Activated T-helper 1 cell treated with anti-CD3 and anti-CD28 coated beads, Interleukin-12 subunit alpha, Interleukin-12 subunit beta, Interleukin-2, Interleukin-4 antibody, amounts not matched to agents 30 ng/mL and 10 ng/mL and 1 ng/mL, durations not matched to agents 14 hours and 24 hours and 36 hours (primary cell): ENCODE data around the gene OGG1. TPM values are rescaled to one million over a fixed set of nuclear protein-coding genes. Genes with fewer than 3 reads are reported as not detected.

Experiments
- DNase-seq: peaks from one replicate; pipeline ENCODE4 v3.0.0; 2021; ENCODE audit warnings: low spot score
- H3K27ac Mint-ChIP-seq: one replicate; pipeline ENCODE4 v1.8.0; 2021; ENCODE audit warnings: mild to moderate bottlenecking, mixed read lengths
- H3K27me3 Mint-ChIP-seq: one replicate; pipeline ENCODE4 v1.8.0; 2022; ENCODE audit warnings: mild to moderate bottlenecking, moderate library complexity, mixed read lengths; ENCODE audit not compliant: insufficient read depth
- H3K36me3 Mint-ChIP-seq: one replicate; pipeline ENCODE4 v1.8.0; 2021; ENCODE audit warnings: low read depth, mixed read lengths
- H3K4me1 Mint-ChIP-seq: one replicate; pipeline ENCODE4 v1.8.0; 2021; ENCODE audit warnings: low read depth, mixed read lengths
- H3K4me3 Mint-ChIP-seq: one replicate; pipeline ENCODE4 v1.8.0; 2021; ENCODE audit warnings: mild to moderate bottlenecking, moderate library complexity, mixed read lengths
- H3K9me3 Mint-ChIP-seq: one replicate; pipeline ENCODE4 v1.8.0; 2021; ENCODE audit warnings: mixed read lengths
- intact Hi-C: fragments of 100-400 bp; cut with micrococcal nuclease; formaldehyde crosslinking; loops from one replicate; pipeline ENCODE4 v1.15.1; 2024
- total RNA-seq: library from RNA; stranded (reverse); gene quantifications from 2 replicates; pipeline ENCODE4 v1.2.3, GENCODE V29; 2022

The OGG1 gene
- total RNA-seq, 1 donor from 2014 or later, result 40.2 TPM

DNA sequence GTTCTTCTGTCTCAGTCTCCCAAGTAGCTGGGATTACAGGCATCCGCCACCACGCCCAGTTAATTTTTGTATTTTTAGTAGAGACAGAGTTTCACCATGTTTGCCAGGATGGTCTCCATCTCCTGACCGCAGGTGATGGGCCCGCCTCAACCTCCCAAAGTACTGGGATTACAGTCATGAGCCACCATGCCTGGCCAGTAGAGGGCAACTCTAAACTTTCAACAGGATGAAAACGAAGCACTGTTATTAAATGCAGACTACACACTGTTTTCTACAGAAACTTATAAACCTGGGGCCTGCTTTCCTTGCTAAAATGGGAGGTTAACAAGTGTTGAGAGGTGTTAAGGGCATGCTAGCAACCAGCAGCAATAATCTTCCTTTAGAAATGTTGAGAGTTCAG is 50.8 kb downstream of the OGG1 start:
- peaks cover 28% of the 10 kb centered on the region for H3K4me1 Mint-ChIP-seq

DNA sequence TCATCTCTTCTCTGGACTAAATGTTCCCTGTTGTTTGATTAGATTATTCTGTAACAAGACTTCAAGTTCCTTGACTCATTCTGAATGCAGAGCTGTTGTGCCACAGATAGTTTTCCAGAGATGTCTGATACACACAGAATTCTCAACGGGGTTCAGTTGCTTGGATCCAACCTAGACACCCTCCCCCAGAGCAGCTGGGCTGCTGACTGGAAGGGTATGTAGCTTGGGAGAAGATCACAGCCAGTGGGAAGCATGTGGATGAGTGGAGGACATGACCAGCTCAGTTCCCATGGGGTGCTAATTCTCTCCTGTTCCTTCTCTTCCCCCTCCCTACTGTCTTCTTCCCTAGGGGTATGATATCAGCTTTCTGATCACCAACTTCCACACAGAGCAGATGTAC is 53.7 kb downstream of the OGG1 start:
- Mint-ChIP-seq H3K27ac (no peak overlapping the region), H3K36me3 (peaks cover 52% of the 10 kb centered on the region)

More for the DNA sequence above, 50.8 kb downstream of the OGG1 start:
- DNase-seq, result no peak
- Mint-ChIP-seq H3K9me3 (no peaks in the 10 kb centered on the region), H3K36me3 (peaks cover 57% of the 10 kb centered on the region), H3K27me3 (no peaks in the 10 kb centered on the region), H3K4me3 (no peak overlapping the region), H3K27ac (no peak overlapping the region)
- intact Hi-C loops, result no loop called here

DNA sequence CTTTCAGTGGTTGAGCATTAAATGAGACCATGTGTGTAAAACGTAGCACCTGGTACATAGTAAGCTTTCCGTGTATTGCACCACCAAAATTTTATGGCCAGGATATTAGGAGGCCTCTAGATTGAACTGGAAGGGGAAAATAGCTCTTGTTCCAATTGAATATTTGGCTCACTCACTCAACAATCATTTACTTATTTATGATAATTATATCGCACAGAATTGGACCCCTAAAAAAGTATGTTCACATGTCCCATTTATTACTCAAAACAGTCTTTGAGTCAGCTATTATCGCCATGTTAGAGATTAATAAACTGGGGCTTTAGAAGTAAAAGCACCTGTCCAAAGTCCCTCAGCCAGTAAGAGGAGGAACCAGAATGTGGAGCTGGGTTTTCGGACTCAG is 55.2 kb downstream of the OGG1 start:
- no peak for DNase-seq
- intact Hi-C loops, result no loop called here
- Mint-ChIP-seq H3K9me3 (no peaks in the 10 kb centered on the region), H3K27ac (no peak overlapping the region), H3K36me3 (peaks cover 56% of the 10 kb centered on the region), H3K4me1 (peaks cover 43% of the 10 kb centered on the region), H3K4me3 (no peak overlapping the region), H3K27me3 (no peaks in the 10 kb centered on the region)

More for the DNA sequence above, 53.7 kb downstream of the OGG1 start:
- Mint-ChIP-seq H3K27me3 (no peaks in the 10 kb centered on the region), H3K4me1 (peaks cover 31% of the 10 kb centered on the region), H3K9me3 (no peaks in the 10 kb centered on the region), H3K4me3 (no peak overlapping the region)
- DNase-seq, result no peak
- intact Hi-C loops, result no loop called here

DNA sequence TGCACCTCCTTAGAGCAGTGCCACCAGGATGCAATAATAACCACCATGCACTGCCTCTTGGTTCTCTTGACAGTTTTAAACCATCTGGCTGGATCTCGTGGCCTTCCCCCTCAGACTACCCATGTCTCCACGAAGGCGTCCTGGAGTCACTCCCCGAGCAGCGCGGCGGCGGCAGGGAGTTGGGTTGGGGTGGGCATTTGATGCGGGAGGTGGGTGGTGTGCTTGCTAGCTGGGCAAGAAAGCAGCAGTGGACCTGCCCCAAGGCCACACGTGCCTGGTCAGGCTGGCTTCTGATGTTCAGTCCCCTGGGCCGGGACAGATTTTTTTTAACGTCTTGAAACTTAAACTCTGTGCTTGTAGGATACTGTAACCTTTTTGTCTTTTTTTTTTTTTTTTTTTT is 56.4 kb downstream of the OGG1 start:
- intact Hi-C loops, result no loop called here
- no peak overlapping the region for H3K27ac Mint-ChIP-seq
- H3K4me1 Mint-ChIP-seq, result peaks cover 51% of the 10 kb centered on the region
- no peak for DNase-seq
- H3K36me3 Mint-ChIP-seq, result peaks cover 52% of the 10 kb centered on the region
- no peaks in the 10 kb centered on the region for H3K27me3 Mint-ChIP-seq
- no peak overlapping the region for H3K4me3 Mint-ChIP-seq
- H3K9me3 Mint-ChIP-seq, result no peaks in the 10 kb centered on the region

Other genes starting within 250 kb of the OGG1 start
- not detected in 2 replicates for gene LHFPL4, start 196.1 kb upstream of the OGG1 start, total RNA-seq
- 42.9 and 46.9 TPM in 2 replicates for gene MTMR14, start 100.4 kb upstream of the OGG1 start, total RNA-seq
- gene CPNE9, start 46.1 kb upstream of the OGG1 start, total RNA-seq, result 0.93 TPM in 1 of 2 replicates, not detected in the other
- 44.6 and 45.9 TPM in 2 replicates for gene BRPF1, start 18.2 kb upstream of the OGG1 start, total RNA-seq
- 55.0 and 57.8 TPM in 2 replicates for gene CAMK1, start 20.0 kb downstream of the OGG1 start, total RNA-seq
- gene TADA3, start 42.5 kb downstream of the OGG1 start, total RNA-seq, result 63.4 and 63.6 TPM in 2 replicates
- gene ARPC4, start 43.1 kb downstream of the OGG1 start, total RNA-seq, result 268 and 273 TPM in 2 replicates
- 26.5 and 33.6 TPM in 2 replicates for gene TTLL3, start 60.3 kb downstream of the OGG1 start, total RNA-seq
- 79.2 and 79.5 TPM in 2 replicates for gene RPUSD3, start 94.1 kb downstream of the OGG1 start, total RNA-seq
- gene CIDEC, start 130.3 kb downstream of the OGG1 start, total RNA-seq, result not detected in 2 replicates
- 42.4 and 46.3 TPM in 2 replicates for gene JAGN1, start 140.7 kb downstream of the OGG1 start, total RNA-seq
- 3.2 and 3.5 TPM in 2 replicates for gene IL17RE, start 152.9 kb downstream of the OGG1 start, total RNA-seq
- gene IL17RC, start 167.1 kb downstream of the OGG1 start, total RNA-seq, result 0.64 and 0.83 TPM in 2 replicates
- gene CRELD1, start 183.9 kb downstream of the OGG1 start, total RNA-seq, result 18.7 and 20.6 TPM in 2 replicates
- gene PRRT3, start 202.5 kb downstream of the OGG1 start, total RNA-seq, result 16.4 and 16.8 TPM in 2 replicates
- gene EMC3, start 236.9 kb downstream of the OGG1 start, total RNA-seq, result 38.8 and 43.1 TPM in 2 replicates